GM12892 (cell line): ENCODE results near the gene SIK2.

Source experiments
- POLR2A ChIP-seq: IDR thresholded peaks from 2 replicates; pipeline ENCODE4 v1.6.1; 2011; ENCODE audit warnings: low read depth, low read length, control low read depth
- POLR2AphosphoS5 ChIP-seq: IDR thresholded peaks from 2 replicates; pipeline ENCODE4 v1.6.1; 2011; ENCODE audit warnings: low read depth, low read length, control low read depth
- TAF1 ChIP-seq: IDR thresholded peaks from 2 replicates; pipeline ENCODE4 v1.6.1; 2011; ENCODE audit warnings: low read depth, mild to moderate bottlenecking, control low read depth, low read length, borderline replicate concordance

- no peak for TF ChIP-seq POLR2A
- TF ChIP-seq POLR2AphosphoS5: no peak
- no peak for TF ChIP-seq TAF1
Observed at GRCh38 chr11:111756097-111756496, 153.8 kb downstream of the SIK2 start.
